Stimulated activated naive B cell treated with anti-CD40 and anti-IgM and Interleukin-4, amounts not matched to agents 10 μg/mL and 1 μg/mL and 100 μg/mL, for 72 hours (primary cell): ENCODE results near the gene ADPRM.

ENCODE experiments used
- ATAC-seq, 2 donors: fragments of 150-1000 bp; cut with Tn5 transposase; replicated peaks; 2 replicates each; pipeline ENCODE4 v1.10.0; 2021; ENCODE audit warnings: moderate library complexity in 1 of 2
- DNase-seq: peaks from one replicate; pipeline ENCODE4 v3.0.0; 2021
- H3K27ac Mint-ChIP-seq: one replicate; pipeline ENCODE4 v1.8.0; 2022; ENCODE audit warnings: mild to moderate bottlenecking, mixed read lengths
- H3K27me3 Mint-ChIP-seq, 2 donors: one replicate each; pipeline ENCODE4 v1.8.0; 2022; ENCODE audit warnings: mixed read lengths in 2 of 2
- H3K36me3 Mint-ChIP-seq, 2 donors: one replicate each; pipeline ENCODE4 v1.8.0; 2022; ENCODE audit warnings: mixed read lengths in 2 of 2, mild to moderate bottlenecking in 1 of 2
- H3K4me1 Mint-ChIP-seq, 2 donors: one replicate each; pipeline ENCODE4 v1.8.0; 2022; ENCODE audit warnings: mixed read lengths in 2 of 2, mild to moderate bottlenecking in 1 of 2
- H3K4me3 Mint-ChIP-seq, 2 donors: one replicate each; pipeline ENCODE4 v1.8.0; 2022; ENCODE audit warnings: mild to moderate bottlenecking in 2 of 2, mixed read lengths in 2 of 2, moderate library complexity in 1 of 2
- H3K9me3 Mint-ChIP-seq, 2 donors: one replicate each; pipeline ENCODE4 v1.8.0; 2022; ENCODE audit warnings: mixed read lengths in 2 of 2, mild to moderate bottlenecking in 1 of 2

The ADPRM gene

DNA sequence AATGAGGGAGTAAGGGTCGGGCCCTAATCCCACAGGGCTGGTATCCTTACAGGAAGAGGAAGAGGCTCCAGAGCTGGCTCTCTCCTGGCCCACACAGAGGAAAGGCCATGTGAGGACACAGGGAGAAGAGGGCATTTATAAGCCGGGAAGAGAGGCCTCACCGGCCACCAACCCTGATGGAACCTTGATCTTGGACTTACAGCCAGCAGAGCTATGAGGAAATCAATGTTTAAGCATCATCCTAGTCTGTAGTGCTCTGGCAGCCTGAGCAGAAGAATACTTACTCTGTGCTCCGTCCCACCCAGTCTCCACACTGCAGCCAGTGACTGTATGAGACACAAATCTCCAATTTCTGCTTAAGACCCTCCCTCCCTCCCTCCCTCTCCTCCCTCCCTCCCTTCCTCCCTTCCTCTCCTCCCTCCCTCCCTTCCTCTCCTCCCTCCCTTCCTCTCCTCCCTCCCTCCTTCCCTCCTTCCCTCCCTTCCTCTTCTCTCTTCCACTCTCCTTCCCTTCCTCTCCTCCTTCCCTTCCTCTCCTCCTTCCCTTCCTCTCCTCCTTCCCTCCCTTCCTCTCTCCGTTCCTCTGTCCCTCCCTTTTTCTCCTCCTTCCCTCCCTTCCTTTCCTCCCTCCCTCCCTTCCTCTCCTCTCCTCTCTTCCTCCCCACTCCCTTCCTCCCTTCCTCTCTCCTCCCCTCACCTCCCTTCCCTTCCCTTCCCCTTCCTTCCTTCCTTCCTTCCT is 41.3 kb downstream of the ADPRM start:
- no peaks in the 10 kb centered on the region for H3K36me3 Mint-ChIP-seq
- H3K27ac Mint-ChIP-seq, result no peak overlapping the region
- H3K4me1 Mint-ChIP-seq, result peaks cover 3 to 5% of the 10 kb centered on the region in 2 donors
- no peak overlapping the region for H3K4me3 Mint-ChIP-seq
- DNase-seq (no peak), ATAC-seq (no peak)
- no peaks in the 10 kb centered on the region for H3K9me3 Mint-ChIP-seq
- H3K27me3 Mint-ChIP-seq, result peaks cover 9 to 11% of the 10 kb centered on the region in 2 donors

DNA sequence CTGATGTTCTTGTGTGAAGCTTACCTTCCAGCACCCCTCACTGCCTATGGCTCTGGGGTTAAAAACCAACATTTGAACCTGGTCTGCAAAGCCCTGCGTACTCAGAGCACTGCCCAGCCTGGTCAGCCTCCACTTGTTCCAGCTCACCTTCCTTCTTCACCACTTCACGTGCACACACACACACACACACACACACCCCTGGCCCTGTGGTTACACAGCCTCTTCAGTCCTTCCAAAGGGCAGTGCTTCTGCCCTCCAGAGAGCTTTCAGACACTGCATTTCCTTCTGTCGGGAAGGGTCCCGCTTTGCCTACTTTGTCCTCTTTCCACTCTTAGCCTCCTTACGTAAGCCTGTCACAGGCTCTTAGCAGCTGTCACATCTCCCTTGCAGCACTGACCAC is 42.0 kb downstream of the ADPRM start:
- DNase-seq (no peak), ATAC-seq (no peak)
- H3K36me3 Mint-ChIP-seq, result no peaks in the 10 kb centered on the region
- no peak overlapping the region for H3K27ac Mint-ChIP-seq
- H3K9me3 Mint-ChIP-seq, result no peaks in the 10 kb centered on the region
- peaks cover 9 to 11% of the 10 kb centered on the region in 2 donors for H3K27me3 Mint-ChIP-seq
- no peak overlapping the region for H3K4me3 Mint-ChIP-seq
- peaks cover 3 to 5% of the 10 kb centered on the region in 2 donors for H3K4me1 Mint-ChIP-seq

DNA sequence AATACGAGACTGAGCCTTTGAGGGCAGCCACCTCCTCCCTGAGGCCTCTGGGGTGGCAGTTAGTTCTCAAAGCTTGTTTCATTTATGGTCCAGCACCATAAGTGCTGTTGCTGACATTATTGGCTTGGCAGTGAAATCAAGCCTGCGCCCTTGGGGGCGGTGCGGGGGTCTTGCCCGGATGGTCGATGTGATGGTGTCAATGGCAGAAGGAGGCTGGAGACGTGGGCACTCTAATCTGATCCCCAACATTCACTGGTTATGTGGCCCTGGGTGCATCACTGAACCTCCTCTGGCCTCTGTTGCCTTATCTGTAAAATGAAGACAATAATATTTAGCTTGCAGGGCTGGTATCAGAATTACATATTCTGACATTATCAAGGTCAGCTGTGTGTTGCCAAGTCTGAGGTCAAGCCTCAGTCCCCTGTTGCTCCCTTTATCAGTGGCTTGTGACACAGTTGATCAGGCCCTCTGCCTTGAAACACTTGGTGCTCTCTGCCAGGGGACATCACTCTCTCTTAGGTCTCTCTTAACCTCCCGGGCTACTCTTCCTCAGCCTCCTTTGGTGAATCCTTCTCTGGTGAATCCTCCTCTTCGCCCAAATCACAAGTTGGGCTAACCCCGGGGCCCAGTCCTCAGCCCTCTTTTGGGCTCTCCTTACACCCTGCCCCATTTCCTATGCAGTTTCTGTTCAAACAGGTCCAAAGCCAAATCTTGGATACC is 44.2 kb downstream of the ADPRM start:
- Mint-ChIP-seq H3K36me3 (peaks cover 0 to 4% of the 10 kb centered on the region in 2 donors), H3K27ac (no peak overlapping the region), H3K4me1 (peaks cover 5% of the 10 kb centered on the region in 2 donors), H3K27me3 (peaks cover 10 to 11% of the 10 kb centered on the region in 2 donors), H3K4me3 (no peak overlapping the region), H3K9me3 (no peaks in the 10 kb centered on the region)
- no peak for DNase-seq
- ATAC-seq, result no peak

DNA sequence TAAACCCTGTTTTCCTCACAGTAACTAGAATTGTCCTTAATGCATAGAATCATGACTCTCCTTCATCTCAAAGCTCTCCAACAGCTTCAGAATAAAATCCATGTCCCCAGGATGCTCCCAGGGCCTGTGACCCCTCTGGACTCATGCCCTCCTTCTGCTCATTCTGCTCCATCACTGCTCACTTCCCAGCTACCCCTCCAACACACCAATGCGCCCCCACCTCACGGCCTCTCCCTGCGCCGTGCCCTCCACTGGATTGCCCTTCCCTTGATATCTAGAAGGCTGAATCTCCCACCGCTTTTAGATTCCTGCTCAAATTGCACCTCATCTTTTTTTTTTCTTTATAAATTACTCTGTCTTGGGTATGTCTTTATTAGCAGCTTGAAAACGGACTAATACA is 45.0 kb downstream of the ADPRM start:
- no peak for DNase-seq

DNA sequence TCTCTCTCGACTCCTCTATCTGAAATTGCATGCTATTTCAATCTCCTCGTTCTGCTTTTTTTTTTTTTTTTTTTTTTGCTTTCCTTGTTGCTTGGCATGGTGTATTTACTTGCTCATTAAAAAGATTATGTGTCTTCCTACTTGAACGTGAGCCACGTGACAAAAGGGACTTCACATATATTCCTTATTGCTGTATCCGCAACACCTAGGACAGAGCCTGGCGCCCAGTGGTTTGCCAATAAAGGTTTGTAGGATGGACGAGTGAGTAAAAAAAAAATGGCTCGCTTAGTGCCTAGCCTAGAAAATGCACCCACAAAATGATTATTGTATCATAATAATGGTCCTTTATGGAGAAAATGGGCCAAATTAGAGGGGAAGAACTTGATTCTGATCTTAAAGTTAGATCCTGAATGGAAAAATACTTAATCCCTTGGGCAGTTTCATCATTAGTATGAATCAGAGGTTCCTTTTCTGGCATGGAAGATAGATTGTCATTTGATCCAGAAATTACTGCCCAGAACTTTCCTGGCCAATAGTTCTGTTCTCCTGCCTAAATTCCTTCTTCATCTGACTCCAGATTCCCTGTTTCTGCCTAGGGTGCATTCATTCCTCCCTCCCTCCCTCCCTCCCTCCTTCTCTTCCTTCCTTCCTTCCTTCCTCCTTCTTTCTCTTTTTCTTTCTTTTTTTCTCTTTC is 46.1 kb downstream of the ADPRM start:
- Mint-ChIP-seq H3K4me3 (no peak overlapping the region), H3K9me3 (no peaks in the 10 kb centered on the region), H3K27me3 (peaks cover 10% of the 10 kb centered on the region in 2 donors), H3K36me3 (peaks cover 0 to 4% of the 10 kb centered on the region in 2 donors), H3K4me1 (peaks cover 0 to 1% of the 10 kb centered on the region in 2 donors), H3K27ac (no peak overlapping the region)
- DNase-seq, result no peak
- ATAC-seq, result no peak

More for the DNA sequence above, 45.0 kb downstream of the ADPRM start:
- Mint-ChIP-seq H3K9me3 (no peaks in the 10 kb centered on the region), H3K36me3 (peaks cover 0 to 4% of the 10 kb centered on the region in 2 donors), H3K4me1 (peaks cover 0 to 1% of the 10 kb centered on the region in 2 donors), H3K4me3 (no peak overlapping the region), H3K27me3 (peaks cover 7 to 10% of the 10 kb centered on the region in 2 donors), H3K27ac (no peak overlapping the region)
- no peak for ATAC-seq

DNA sequence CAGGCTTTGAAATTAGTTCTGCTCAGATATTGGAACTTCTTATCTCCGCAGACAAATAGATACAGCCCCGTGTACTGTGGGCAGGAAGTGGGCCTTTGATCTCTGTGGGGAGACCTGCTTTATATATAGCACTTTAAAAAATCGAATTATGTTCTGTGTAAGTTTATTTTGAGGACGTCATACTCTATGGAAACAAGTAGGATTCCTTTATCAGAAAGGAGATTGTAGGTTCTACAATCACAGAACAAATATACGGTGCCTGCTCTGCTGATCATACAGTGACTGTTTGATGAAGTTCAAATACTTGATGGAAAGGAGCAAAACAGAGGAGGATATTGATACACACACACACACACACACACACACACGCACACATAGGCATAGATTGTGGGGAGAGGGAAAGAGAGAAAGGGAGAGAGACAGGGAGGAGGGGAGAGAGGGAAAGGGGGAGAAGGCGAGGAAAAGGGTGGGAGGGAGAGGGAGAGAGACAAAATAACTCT is 47.2 kb downstream of the ADPRM start:
- no peak overlapping the region for H3K4me3 Mint-ChIP-seq
- H3K27ac Mint-ChIP-seq, result no peak overlapping the region
- H3K27me3 Mint-ChIP-seq, result peaks cover 6% of the 10 kb centered on the region in 2 donors
- ATAC-seq (no peak), DNase-seq (no peak)
- H3K36me3 Mint-ChIP-seq, result peaks cover 0 to 4% of the 10 kb centered on the region in 2 donors
- H3K4me1 Mint-ChIP-seq, result peaks cover 0 to 1% of the 10 kb centered on the region in 2 donors
- no peaks in the 10 kb centered on the region for H3K9me3 Mint-ChIP-seq

DNA sequence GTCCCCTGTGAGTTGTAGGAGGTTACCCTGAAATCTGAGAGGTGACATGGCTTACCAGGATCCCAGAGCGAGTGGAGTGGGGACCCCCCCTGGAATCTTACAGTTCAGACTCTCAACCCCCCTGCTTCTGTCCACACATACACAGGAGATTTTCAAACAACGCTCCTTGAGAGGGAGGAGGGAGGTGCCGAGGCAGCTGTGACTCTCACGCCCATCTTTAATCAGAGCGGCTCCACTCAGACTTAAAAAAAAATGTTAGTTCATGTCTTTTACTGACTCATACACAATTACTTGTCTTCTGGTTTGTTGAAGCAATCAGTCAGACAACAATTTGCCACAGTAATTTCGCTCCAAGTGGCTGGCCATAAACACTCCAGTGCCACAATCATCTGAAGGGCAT is 47.8 kb downstream of the ADPRM start:
- no peak for DNase-seq
- Mint-ChIP-seq H3K9me3 (no peaks in the 10 kb centered on the region), H3K4me3 (no peak overlapping the region), H3K4me1 (peaks cover 0 to 1% of the 10 kb centered on the region in 2 donors), H3K27me3 (peaks cover 4 to 5% of the 10 kb centered on the region in 2 donors), H3K27ac (no peak overlapping the region), H3K36me3 (peaks cover 0 to 4% of the 10 kb centered on the region in 2 donors)
- no peak for ATAC-seq

DNA sequence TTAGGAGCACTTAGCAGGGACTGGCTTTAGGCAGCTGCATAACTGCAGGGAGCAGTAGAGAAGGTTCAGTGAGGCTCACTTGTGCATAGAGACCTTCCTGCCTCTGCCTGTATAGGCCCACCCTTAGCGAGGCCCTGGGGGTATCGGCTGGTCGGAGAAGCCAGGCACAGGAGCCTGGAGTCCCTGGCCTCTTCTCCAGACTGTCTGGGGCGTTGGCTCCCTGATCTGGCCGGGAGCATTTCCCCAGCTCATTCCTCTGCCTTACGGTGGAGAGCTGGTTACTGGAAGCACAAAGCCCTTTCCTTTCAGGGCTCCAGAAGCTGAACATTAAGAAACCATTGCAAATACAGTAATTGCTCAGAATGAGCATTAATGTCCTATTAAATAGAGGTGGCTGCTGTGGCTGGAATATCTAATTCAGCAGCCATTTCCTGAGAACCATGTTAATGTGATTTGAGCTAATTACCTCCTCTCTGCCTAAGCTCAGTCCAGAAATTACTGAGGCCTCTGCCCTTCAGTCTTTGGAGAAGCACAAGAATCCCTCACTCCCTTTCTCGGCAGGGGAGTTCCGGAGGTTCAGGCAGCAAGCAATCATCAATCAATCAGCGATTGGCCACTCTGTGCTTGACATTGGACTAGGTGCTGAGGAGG is 51.3 kb downstream of the ADPRM start:
- DNase-seq, result no peak
- H3K36me3 Mint-ChIP-seq, result peaks cover 0 to 4% of the 10 kb centered on the region in 2 donors
- H3K27me3 Mint-ChIP-seq, result peaks cover 4 to 5% of the 10 kb centered on the region in 2 donors
- H3K4me3 Mint-ChIP-seq, result no peak overlapping the region
- ATAC-seq, result no peak
- H3K27ac Mint-ChIP-seq, result no peak overlapping the region
- peaks cover 0 to 1% of the 10 kb centered on the region in 2 donors for H3K4me1 Mint-ChIP-seq
- no peaks in the 10 kb centered on the region for H3K9me3 Mint-ChIP-seq

DNA sequence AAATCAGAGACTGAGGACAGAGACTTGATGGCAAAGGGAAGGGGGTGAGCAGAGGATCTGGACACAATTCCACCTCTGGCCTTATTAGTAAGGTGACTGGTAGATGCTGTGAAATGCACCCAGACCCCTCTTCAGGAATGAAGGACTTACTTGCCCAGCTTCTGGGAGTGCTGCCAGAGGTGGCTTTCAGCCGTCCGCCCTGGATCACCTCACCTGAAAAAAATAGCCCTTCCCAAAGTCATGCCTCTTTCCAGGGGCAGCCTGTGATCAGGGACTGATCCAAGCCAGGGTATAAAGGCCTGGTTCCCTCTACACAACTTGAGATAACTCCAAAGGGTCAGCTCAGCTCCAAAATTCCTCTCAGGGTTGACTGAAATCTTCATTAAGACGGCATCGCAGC is 52.8 kb downstream of the ADPRM start:
- Mint-ChIP-seq H3K36me3 (no peaks in the 10 kb centered on the region), H3K27ac (no peak overlapping the region), H3K27me3 (peaks cover 0 to 5% of the 10 kb centered on the region in 2 donors), H3K9me3 (no peaks in the 10 kb centered on the region), H3K4me1 (no peaks in the 10 kb centered on the region), H3K4me3 (no peak overlapping the region)
- ATAC-seq (no peak), DNase-seq (no peak)

DNA sequence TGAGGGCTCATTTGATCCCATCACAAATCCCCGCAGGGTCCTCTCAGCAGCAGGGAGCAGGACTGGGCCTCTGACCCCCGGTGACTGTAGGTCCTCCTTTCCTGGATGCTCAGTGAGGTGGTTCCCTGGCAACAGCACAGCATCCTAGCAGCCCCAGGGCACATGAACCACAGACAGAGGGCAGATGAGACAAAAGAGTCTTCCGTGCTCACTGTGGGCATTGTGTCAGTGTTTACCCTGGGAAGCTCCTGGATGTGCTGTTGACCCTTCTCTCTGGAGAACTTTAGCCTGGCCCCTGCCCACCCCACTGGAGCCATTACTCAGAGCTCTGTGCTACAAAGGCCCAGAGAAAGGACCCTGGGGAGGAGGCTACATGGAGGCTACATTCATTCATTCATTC is 54.2 kb downstream of the ADPRM start:
- Mint-ChIP-seq H3K27ac (no peak overlapping the region), H3K4me1 (no peaks in the 10 kb centered on the region), H3K4me3 (no peak overlapping the region), H3K27me3 (peaks cover 0 to 5% of the 10 kb centered on the region in 2 donors), H3K36me3 (no peaks in the 10 kb centered on the region), H3K9me3 (no peaks in the 10 kb centered on the region)
- DNase-seq (no peak), ATAC-seq (no peak)

DNA sequence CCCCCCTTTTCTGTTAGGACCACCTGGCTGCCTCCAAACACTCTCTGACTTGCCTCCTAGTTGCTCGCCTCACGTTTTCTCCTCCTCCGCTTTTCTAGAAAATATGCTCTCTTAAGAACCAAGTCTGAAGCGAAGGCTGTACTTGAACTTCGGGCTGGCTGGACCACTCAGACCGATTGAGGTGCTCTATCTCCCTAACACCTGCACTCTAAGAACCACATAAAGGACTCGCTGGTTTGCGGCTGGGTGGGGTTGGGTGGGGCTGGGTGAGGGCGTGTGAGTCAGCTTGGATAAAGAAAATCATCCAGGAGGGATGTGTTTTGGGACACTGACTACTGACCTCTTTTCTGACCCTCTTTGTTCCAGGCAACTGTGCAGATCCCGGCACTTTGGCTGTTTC is 55.3 kb downstream of the ADPRM start:
- Mint-ChIP-seq H3K9me3 (no peaks in the 10 kb centered on the region), H3K4me1 (no peaks in the 10 kb centered on the region), H3K27me3 (peaks cover 0 to under 1% of the 10 kb centered on the region in 2 donors), H3K36me3 (no peaks in the 10 kb centered on the region), H3K27ac (no peak overlapping the region), H3K4me3 (no peak overlapping the region)
- ATAC-seq (no peak), DNase-seq (no peak)

DNA sequence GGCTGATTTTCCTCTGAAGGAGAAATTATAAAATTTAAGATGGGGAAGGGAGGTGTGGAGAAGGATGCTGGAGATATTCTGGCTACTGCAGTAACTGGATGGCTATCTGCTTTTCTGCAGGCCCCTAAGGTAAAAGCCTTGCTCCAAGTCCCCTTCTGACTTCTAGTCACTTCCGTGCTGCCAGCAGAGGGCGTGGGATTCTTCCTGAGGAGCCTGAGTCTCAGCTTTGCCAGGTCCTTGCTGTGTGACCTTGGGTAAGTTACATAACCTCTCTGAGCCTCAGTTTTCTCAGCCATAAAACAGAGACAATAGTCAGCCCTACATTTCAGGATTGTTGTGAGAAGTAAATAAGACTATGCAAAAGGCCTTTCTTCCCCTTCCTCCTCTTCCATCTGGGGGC is 56.7 kb downstream of the ADPRM start:
- Mint-ChIP-seq H3K4me3 (no peak overlapping the region), H3K4me1 (peaks cover 0 to 3% of the 10 kb centered on the region in 2 donors), H3K9me3 (no peaks in the 10 kb centered on the region), H3K27me3 (no peaks in the 10 kb centered on the region), H3K27ac (no peak overlapping the region), H3K36me3 (no peaks in the 10 kb centered on the region)
- DNase-seq, result no peak
- no peak for ATAC-seq

DNA sequence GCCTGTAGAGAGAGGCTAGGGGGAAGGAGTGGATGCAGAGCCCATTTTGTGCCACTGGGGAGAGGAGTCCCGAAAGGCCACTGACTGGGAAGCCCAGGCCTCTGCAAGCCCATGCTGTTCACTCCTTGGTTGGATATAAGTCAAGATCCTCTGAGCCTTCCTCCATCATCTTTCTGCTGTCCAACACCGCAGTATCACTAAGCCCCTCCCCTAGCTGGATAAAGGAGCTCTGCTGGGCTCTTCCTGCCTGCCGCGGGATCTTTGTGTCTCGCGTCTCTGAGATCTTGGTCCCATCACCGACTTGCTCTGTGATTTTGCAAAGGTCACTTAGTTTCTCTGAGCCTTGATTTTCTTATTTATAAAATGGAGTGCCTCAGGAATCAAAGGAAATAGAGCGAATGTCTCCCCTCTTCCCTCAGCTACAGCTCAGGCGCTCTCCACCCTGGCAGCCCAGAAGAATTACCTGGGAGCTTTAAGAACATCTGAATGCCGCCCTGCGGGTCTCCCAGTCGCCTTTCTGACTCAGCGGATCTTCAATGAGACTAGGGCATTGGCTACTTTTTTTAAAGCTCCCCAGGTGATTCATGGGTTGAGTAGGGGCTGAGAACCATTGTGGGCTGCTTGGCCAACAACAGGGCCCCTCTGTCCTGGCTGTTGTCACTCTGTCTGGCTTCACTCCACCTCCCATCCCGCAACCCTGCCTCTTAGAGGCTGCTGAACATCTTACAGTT is 57.6 kb downstream of the ADPRM start:
- no peaks in the 10 kb centered on the region for H3K36me3 Mint-ChIP-seq
- peaks cover 0 to 3% of the 10 kb centered on the region in 2 donors for H3K4me1 Mint-ChIP-seq
- H3K27me3 Mint-ChIP-seq, result no peaks in the 10 kb centered on the region
- DNase-seq (no peak), ATAC-seq (no peak)
- no peak overlapping the region for H3K4me3 Mint-ChIP-seq
- no peak overlapping the region for H3K27ac Mint-ChIP-seq
- no peaks in the 10 kb centered on the region for H3K9me3 Mint-ChIP-seq
